NOMO-1 treated with dmso at 0.1 percent for 144 hours (cell line): Measurements from ENCODE around the gene ASTN2.

Experiments used
- DNase-seq: peaks from one replicate; lab custom pipeline; 2025; ENCODE audit not compliant: unreplicated experiment; lab: John Stamatoyannopoulos, UW

The ASTN2 gene

DNA sequence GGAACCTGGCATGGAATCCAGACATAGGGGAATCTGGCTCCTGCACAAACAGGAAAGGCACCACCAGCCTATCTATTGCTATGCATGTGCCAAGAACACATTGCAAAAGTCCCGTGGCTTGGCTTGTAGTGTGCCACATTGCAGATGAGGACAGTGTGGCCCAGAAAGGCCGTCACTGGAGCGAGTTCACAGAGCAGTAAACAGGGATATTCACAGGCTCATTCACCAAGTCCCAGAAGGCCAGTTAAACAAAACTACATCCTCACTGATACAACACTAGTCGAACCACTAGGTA is 767.4 kb downstream of the ASTN2 start:
- DNase-seq: no peak

DNA sequence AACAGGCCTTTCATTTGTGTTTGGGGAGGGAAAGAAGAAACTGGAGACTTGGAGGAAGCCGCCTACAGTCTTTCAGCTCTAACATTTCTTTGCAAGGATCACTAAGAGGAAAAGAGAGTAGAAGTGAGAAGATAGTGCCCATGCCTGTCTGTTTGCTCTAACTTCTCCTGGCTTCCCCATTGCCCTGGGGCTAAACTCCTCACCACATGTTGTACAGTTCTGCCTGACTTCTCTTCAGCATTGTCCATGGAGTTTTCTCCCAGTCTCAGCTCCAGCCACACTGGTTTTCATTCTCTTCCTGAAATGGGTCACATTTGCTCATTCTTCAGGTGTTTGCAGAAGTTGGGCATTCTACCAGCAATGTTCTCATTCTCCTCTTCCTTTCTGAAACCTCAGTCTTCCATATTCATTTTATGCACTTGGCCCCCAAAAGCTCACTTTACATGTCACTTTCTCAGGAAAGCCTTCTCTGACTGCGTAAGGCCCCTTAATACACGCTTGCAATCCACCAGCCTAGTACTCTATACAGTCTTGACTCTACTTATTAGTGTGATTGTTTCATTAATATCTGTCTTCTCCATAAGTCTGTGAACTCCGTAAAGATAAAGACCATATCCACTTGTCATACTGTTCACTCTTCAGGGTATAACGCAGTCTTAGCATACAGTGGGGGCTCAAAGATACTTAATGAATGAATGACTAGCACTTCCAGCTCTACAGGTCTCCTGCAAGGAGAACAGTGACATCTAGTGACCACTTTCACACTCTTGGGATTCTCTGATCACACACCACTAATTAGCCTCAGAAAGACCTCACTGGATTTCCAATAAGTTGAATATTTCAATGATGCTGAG is 768.0 kb downstream of the ASTN2 start:
- DNase-seq: no peak

DNA sequence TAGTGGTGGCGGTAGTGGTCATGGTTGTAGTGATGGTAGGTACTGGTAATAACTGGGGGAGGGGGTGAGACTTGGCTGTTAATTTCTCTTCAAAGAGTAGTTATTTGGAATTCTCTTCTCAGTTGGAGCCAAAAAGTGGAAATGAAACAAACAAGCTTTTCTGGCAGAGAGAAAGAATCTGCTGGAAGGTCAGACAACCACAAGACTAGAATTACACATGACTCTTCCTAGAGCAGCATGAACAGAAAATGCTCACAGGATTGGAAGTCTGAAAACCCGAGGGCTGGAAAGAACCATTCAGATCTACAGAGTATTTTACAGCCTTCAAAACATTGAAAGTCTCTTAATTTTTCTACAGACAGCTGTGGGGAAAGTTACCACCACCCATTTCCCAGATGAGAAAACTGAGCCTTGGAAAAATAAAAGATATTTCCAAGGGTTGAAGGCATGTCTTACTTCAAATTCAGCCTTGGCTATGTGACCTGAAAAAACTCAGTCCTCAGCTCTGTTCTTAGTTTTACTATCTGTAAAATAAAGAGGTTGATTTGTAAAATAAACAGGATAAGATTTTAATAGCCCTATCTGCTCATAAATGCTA is 770.7 kb downstream of the ASTN2 start:
- no peak for DNase-seq

DNA sequence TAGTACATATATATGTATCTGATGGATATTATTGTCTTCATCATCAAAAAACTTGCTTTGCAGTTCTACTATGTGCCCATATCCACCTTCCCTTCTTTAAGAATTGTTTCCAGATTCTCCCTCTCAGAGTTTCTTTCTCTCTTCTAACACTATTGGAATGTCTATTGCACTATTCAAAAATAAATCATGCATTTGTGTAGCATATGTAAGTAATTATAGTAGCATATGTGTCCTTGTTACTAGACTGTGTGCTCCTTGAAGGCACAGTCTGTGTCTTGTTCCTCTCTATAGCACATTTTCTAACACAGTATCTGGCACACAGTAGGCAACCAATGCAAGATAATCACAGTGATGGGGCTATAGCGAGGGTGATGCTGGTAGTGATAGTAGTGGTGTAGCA is 771.2 kb downstream of the ASTN2 start:
- no peak for DNase-seq

DNA sequence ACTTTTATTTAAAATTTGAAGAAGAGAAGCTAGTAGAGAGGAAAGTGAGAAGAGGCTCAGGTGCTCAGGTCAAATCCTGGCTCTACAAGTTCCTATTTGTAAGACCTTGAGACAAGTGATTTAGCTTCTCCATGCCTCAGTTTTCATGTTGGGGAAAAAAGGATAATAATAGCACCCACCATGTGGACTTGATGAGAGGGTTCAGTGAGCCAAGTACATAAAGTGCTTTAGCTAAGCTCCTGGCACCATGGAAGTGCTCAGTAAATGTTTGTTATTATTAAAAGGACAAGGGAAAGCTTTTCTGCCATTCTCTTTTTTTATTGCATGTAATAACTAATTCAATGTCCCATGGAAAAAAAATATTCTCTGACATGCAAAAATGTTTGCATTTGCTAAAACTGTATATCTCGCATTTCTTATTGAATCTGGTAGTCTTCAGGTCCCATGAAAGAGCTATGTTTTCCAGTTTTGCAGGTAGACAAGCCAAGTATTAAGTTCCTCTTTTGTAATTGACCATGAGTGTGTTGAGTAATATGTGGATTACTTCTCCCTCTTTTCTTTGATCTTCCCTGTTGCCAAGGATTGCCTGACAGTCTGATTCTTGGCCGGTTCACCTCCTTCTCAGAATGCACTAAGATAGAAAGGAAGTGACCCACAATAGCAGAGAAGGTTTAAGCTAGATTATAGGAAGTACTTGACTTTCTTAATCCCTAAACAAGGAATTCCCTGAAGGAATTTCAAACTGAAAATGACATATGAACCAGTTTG is 773.4 kb downstream of the ASTN2 start:
- DNase-seq: no peak

DNA sequence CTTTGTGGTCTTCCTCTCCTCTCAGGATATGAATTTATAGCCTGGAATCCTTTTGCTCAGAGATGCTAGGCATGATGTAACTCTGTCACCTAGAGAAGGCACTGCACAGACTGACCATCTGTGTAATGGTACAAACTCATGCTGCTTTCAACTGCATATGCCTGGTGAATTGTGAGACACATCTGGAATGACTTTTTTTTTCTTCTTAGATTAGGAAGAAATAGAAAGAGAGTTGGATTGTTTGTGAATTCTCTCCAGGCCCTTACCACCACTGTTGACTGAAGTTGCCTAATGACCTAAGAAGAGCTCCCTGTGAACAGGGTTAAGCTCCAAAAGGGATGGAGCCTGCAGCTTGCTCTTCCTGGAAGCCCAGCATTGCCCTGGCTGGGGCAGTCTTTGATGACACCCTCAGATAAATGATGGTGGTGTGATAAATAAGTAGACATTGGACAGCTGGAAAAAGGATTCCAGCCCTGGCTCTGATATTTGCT is 775.6 kb downstream of the ASTN2 start:
- DNase-seq: no peak

DNA sequence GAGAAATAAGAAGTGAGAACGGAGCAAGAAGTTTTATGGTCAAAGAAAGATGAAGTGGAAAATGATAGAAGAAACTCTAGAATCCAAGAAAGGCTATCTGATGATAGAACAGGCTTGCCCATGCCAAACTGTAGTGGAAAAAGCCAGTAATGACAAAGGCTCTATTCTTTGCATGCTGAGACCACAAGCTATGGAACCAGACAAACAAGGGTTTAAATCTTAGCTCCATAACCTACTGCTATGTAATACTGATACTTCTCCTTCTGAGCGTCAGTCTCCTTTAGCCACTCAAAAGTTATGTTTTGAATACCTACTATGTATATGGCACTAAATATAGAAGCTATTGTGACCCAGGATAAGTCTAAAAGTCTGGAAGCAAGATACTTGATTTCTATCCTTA is 778.9 kb downstream of the ASTN2 start:
- DNase-seq: no peak

DNA sequence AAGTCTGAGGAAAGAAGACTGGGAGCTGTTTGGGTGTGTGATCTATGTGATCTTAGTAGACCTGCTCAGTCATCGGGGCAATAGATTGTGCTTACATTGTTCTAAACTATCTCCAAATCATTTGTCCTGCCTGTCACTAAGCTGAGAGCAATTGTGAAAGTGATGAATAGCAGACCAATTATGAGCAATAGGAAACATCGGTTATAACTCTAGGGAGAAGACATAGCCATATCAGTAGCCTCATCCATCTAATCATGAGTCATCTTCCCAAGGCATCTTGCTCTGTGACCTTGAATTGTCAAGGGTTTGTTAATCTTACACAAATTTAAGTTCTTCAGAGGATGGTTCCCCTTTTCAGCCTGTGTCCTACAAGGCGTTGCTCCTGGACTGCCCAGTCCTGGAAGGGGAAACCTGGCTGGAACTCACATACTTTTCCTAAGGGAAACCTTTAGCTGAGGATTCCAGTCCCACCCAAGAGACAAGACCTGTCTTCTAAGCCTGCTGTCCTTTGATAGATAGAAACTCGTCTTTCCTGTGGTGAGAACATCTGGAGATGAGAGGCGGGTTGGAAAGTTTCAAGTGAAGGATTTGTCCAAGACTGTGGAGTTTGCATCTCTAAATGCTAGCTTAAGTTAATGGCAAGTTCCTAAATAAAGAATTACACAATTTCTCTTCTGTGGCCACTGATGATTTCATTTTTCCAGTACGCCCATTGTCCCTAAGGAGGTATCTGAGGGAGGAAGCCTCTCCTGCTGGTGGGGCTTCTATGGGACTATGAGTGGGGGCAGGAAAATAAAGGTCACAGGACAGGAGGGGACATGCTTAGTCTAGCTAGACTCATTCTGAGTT is 781.6 kb downstream of the ASTN2 start:
- DNase-seq: peak; percentile 63

DNA sequence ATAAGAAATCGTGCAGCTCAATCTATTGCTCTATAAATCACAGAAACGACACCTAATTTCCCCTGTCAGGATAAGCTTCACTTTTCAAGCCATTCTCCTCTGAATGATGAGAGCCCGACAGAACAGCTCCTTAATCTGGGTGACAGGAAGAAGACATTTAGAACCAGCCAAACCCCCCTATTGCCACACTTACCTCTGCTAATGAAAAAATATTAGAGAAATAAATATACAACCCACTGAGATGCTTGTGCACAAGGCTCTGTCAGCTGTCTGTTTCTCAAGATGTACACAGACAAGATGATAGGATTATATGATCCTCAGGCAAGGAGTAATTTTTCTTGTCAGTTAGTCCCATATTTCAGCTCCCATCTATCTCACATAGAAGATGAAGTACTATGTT is 785.2 kb downstream of the ASTN2 start:
- DNase-seq: no peak

DNA sequence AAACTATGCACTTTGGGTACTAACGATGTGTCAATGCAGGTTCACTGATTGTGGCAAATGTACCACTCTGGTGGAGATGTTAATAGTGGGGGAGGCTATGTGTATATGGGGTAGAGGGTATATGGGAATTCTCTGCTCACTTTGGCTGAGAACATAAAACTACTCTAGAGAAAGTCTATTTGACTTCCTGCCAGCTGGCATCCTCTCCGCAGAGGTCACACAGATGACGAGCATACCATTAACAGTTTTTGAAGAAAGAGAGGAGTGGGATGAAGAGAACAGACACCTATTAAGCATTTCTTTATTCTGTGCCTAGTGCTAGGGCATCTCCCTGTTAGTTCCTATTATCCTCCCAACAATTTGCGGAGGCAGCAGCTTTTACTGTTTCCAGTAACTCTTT is 786.1 kb downstream of the ASTN2 start:
- no peak for DNase-seq

DNA sequence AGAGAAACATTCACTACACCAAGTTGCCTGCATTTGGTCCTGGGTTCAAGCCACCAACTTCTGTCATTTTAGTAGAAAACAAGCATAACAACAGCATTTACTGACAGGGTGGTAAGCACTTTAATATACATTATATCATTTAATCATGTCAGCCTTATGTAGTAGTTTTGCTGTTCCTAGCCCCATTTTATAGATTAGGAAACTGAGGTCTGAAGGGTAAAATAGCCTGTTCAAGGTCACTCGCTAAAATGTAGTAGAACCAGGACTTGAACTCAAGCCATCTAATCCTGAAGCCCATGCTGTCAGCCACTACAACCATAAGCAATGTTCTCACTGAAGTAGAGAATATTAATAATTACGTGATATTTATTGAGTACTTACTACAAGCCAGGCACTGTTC is 787.4 kb downstream of the ASTN2 start:
- DNase-seq: no peak

DNA sequence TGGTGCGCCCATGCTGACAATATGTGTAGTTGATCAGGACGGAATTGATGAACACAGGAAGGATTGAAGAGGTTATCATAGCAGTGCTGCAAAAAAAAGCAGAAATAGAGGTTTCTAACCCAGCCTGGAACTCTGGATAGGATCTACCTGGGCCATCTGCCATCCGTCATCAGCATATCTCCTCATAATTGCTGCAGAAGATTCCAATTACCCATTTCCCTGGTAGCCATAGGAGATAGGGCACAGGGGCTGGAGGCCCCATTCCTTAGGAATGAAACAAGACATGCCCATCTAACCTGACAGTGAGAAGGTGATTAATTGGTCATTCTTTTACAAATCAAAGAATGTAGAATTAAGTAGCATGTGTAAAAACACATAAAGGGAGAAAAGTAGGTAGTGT is 788.1 kb downstream of the ASTN2 start:
- DNase-seq: no peak

DNA sequence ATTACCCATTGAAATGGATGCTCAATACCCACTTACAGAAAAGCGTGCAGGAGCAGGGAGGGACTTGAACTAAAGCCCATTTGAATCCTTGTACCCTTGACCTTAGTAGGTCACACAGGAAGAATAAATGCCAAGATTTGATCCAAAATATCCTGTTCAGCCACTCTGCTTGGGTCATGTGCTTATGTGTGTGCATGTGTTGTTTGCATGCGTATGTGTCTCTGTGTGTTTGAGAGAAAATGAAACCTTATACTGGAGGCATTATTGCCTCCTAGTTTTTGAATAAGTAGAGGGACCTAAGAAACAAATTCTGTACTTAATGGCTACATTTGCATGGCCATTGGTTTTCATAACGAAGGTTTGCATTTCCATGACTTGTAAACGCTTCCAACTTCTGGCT is 791.1 kb downstream of the ASTN2 start:
- no peak for DNase-seq

DNA sequence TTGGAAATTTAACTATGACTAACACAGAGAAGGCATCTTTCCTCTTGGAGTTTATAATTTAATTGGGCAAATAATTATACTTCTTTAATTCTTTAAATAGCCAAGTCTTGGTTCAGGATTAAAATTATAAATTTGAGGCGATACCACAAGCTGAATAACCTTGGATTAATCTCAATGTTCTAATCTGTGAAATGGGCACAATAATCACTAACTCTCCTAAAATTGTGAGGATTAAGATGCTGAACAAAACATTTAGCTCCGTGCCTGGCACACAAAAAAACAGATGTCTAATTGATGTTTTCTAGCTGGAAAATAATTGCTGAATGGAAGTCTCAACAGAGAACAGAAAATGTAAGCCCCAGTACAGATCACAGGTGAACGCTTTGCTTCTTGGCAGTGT is 797.5 kb downstream of the ASTN2 start:
- DNase-seq: no peak

DNA sequence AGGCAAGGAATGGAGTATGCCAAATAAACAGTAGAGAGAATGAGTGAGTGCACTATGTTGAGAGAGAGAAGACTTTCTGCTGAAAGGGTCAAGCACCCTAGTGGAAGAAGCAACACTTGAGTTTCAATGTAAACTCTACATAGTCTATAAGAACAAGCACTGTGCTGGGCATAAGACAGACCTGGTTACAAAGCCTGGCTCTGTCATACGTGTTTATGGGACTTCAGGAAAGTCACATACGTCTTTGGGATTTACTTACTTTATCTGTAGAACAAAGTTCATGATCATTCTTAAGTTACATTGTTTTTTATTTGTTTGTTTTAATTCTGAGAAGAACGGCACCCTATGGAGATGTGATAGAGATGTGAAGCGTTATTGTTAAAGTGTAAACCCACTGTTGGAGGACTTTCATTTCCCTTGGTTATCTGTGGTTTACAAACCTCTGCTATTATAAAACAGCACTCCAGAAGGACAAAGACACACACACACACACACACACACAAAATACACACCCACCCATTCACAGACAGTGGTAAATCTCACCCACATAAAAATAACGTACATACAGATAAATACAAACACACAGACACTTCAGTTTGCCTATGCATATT is 798.4 kb downstream of the ASTN2 start:
- no peak for DNase-seq

DNA sequence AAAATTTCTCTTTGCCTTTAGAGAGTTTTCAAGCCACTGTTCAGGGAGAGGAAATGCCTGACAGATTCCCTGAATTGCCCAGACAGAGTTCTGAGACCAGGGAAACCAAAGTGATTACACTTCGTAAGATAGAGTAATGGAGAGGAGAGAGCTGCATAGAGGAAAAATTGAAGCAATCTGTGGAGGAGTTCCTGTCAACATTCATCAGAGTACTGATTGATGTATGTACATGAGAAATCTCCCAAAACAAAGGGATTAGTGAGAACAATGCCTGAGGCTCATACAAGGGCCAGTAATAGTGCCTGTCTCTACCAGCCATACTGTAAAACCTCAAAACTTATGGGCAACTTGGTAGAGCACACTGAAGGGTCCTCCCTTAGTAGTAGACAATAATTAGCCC is 806.8 kb downstream of the ASTN2 start:
- no peak for DNase-seq

DNA sequence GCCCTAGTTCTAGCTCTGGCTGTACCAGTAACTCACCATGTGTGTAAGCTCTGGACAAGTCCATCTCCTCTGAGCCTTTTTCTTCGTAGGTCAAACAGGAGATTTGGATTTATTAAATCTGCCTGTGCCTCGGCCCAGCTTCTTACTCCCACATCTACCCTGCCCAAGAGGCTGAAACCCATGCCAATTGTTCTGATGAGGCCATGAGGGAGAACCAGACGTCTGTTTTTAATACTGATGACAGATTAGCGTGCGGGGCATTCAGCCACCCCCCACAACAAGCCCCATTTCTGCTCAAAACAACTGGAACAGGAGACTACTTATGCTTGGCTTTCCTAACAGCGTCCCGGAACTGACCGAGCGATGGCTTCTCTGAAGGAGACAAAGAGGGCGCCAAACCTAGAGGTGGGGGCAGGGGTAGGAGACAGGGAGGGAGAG is 808.9 kb downstream of the ASTN2 start:
- no peak for DNase-seq

DNA sequence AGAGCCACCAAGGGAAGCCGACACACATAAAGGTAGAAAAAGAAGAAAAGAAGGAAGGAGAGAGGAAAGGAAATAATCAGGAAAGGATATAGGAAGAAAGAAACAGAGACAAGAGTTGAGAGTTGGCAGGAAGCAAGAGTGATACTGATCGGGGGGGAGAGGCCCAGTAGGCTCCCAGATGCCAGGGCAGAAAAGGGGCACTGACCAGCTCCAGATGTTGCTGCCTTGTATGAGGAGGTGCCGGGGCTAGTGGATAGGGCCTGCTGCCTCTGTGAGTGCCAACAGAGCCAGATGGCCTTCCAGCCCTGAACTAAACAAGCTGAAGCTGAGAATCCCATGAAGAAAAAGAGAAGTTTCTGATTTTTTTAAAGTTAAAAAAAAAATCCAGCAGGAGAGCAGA is 809.8 kb downstream of the ASTN2 start:
- DNase-seq: no peak

DNA sequence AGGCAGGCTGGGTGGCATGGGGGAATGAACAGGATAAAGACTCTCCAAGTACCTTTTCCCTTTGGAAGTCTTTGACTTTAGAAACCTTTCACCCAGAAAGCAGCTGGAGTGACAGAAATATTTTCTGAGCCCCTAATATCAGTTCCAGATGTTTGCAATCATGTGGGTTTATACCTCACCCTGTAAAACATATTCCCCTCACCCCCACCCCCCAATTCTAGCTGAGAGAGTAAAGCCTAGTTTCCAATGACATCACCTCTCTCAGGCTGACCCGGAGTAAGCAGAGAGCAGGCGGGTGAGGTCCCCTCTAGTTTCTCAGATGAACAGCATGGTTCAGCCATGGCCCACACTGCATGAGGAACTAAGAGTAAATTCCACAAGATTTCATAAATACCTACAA is 810.6 kb downstream of the ASTN2 start:
- no peak for DNase-seq

DNA sequence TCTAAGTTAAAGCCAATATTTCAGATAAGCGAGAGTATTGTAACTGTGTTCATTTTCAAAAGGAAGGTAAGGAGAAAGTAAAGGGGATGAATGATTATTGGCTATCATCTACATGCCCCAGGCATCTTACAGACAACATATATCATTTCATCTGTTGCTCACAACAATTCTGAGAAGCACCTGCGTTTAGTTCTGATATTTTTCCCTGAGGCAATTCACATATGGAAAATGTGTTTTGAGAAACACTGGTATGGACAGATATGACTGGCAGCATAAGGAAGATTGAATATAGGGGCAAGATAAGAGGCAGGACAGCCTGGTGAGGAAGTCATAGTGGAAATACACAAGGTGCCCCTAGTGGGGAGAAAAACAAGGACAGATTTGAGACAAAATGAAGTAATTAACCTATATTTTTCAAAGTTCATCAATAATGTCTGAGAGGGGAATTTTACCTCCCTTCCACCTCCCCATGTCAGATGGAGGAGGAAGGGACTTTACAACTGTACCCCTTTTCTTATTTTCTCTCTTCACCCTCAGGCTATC is 815.4 kb downstream of the ASTN2 start:
- no peak for DNase-seq
